Measurements from ENCODE around the gene MAP2.

MAP2 gene

GRCh38 chr2:209771474-209772289 is 347.8 kb downstream of the MAP2 start, which contains the start of gene UNC80:
Gene UNC80, plus strand, starts transcription at chr2:209771832. Its CDS starts 241 bp downstream, at chr2:209772073.
- DNase-seq: peak; percentile 44 to 94 (median 70)
- intact Hi-C loops (cut with DNase I): loop anchor here (10.0 kb wide), 1 partner anchor 347 kb away; the partner anchor contains the start of gene MAP2

- peak in 1 of 10 donors; percentile 5 for DNase-seq
- intact Hi-C loops (cut with DNase I): loop anchor here (10.0 kb wide), 1 partner anchor 347 kb away; the partner anchor contains the start of gene MAP2
Observed at GRCh38 chr2:209772290-209772685, 348.4 kb downstream of the MAP2 start.

GRCh38 chr2:209773377-209773776 is 349.5 kb downstream of the MAP2 start:
- intact Hi-C loops (cut with DNase I): loop anchor here (10.0 kb wide), 1 partner anchor 349 kb away; the partner anchor contains the start of gene MAP2
- DNase-seq: no peak
